ENCODE measurements around the gene PSG1.
"Not testable (repeated sequence)": the region's sequence is repeated elsewhere in the genome, so short reads cannot be mapped to it uniquely, and the experiment has no call there.

PSG1 gene

DNA sequence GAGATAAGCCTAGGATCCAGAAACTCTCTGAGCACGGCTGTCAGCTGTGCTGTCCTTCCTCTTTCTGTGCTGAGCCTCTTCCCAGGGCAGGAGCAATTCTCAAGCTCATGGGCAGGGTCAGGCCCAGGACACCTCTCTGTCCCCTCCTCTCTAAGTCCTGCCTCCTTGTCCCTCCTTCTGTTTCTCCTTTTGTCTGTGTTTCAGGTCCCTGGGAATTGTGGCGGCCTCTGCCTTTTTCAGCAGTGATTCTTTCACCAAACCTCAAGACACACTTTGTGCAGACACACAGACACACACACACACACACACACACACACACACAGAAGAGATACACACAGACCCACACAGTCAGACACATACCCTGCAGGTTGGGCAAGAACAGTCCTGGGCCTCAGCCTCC lies at the start of gene PSG1:
PSG1 (minus strand) TSS at position 101 of the 400 bp plus-strand sequence. CDS start 132 bp downstream, outside the sequence.
- no peak for DNase-seq (ENCODE audit: low read depth in 2 of 2)

DNA sequence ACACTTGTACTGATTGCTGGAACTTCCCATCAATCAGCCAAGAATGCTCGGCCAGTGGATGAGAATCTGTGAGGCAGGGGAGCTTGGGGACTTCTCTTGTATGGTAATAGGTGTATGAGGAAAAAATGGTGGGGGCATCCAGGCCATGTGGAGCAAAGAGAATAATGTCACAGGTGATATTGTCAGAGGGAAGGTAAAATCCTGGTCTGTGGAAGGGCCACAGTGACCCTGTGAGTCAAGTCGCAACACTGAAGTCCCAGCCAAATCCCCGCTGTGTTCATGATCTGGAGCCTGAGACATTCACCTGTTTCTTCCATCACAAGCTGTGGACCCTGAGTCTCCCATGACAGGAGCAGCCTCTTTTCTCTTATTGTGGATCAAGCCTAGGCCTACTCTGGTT lies 49.4 kb upstream of the PSG1 start:
- no peak for DNase-seq (ENCODE audit: low read depth in 2 of 2)

DNA sequence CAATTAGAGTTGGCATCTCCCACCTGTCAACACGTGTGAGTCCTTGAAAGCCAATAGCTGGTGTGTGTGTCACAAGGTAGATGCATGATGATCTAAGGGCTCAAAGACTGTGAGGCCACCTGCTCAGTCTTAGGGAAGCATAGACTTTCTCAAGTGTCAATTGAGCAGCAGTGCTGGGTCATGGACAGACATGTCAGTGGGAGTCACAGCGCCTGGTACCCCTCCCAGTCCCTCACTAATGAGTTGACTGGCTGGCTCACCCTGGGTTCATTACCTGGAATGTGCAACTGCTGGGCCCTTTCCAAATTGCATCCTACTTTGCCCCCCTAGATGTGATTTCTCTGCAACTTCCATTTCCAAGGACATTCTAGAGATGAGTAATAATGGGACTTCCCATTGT lies 47.3 kb upstream of the PSG1 start:
- DNase-seq (ENCODE audit: low read depth in 2 of 2): no peak

DNA sequence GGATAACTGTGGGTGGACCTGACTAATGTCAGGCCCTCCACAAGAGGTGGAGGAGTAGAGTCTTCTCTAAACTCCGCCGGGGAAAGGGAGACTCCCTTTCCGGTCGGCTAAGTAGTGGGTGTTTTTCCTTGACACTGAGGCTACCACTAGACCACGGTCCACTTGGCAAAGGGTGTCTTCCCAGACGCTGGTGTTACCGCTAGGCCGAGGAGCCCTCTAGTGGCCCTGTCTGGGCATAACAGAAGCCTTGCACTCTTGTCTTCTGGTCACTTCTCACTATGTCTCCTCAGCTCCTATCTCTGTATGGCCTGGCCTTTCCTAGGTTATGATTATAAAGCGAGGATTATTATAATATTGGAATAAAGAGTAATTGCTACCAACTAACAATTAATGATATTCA lies 43.6 kb upstream of the PSG1 start:
- DNase-seq (ENCODE audit: low read depth in 2 of 2): peak in 1 of 2 donors; percentile 29

DNA sequence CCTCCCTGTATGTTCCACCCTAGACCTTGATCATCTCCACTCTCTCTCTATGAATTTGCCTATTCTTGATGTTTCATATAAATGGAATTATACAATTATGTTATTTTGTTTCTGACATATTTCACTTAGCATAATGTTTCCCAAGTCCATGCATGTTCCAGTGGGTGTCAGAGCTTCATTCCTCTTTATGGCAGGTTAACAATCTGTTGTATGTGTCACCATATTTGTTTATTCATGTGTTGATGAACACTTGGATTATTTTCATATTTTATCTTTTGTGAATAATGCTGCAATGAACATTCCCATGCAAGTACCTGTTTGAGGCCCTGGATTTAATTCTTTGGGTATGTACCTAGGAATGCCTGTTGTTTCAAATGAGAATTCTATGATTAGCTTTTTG lies 41.5 kb upstream of the PSG1 start:
- not testable (repeated sequence) for DNase-seq (ENCODE audit: low read depth in 2 of 2)

DNA sequence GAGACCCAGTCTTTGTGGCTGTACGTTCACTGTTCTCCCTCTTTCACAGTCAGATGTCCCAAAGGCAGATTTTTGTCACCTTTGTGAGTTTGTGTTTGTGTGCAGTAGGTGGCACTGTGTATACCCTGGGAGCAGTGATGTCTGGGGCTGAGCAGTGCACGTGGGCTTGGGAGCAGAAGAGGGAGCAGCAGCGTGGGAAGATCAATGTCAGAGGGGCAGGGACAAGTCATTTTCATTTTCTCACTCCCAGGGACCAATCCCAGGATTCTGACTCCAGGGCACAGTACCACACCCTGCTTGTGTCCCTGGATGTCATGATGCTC lies 40.2 kb upstream of the PSG1 start:
- no peak for DNase-seq (ENCODE audit: low read depth in 2 of 2)

DNA sequence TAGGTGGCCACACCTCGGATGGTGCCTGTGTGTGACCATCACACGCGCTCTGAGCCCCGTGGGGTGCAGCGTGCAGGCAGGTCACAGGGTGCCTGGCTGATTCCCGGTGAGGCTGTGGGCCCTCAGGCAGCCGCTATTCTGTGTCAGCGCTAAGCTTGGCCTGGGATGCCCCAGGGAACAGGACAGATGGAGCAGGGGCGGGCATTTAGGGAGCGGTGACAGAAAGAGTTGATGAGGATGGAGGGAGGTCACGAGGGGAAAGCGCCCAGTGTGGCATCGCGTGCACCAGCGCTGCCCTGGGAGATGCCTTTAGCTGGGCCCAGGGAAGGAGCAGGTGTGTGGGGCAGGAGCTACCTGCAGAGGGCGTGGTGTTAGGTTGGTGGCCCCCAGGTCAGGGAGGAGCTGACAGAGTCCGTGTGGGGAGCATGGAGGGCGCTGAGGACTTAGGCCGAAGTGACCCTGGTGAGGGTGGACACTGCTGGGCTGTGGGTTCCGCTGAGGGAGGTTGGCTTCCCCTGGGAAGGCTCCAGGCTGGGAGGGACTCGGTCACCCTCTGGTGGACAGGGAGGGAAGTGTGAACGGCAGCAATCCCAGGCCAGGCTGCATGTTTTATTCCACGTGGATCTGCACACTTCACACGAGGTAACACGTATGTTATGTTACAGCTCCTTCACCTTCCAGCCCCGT lies 39.7 kb upstream of the PSG1 start:
- not testable (repeated sequence) for DNase-seq (ENCODE audit: low read depth in 2 of 2)

DNA sequence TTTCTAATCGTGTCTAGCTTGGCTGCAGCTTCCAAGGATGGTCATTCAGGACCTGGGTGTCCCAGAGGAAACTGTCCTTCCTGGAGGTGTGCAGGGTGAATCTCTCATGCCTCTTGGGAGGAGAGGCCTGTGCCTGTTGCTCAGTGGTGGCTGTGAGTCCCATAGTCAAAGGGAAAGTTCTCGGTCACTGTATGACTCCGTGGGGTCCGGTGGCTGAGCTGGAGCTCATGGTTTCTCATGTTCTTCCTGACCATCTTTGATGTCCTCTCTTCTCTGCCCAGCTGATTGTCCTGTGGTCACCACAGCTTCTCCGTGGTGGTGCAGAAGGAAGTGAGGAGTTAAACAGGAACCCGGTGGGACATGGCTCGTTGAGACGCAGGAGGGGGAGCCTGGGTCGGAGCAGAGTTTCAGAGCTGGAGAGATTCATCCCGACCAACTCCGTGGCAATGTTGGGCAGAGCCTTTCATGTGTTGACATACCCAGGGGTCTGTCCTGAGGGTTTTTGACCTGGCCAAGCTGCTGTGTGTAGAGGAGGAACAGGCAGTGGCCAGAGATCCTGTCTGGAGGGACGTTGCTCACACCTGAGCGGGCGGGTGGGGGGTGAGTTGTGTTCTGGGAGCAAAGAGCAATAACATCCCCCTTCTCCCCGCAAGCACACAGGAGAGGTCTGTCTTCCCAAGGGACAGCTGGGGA lies 39.0 kb upstream of the PSG1 start:
- DNase-seq (ENCODE audit: low read depth in 2 of 2): not testable (repeated sequence)

DNA sequence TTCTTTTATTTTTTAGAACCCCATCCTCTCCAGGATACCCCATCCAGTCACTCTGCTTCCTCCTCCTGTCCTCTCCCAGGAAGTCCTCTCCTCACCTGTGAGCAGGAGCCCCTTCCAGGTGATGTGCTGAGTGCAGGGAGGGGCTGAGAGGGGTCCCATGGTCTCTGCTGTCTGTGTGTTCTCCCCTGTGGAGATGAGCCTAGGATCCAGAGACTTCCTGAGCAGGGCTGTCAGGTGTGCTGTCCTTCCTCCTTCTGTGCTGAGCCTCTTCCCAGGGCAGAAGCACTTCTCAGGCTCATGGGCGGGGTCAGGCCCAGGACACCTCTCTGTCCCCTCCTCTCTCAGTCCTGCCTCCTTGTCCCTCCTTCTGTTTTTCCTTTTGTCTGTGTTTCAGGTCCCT lies 38.1 kb upstream of the PSG1 start, which contains the start of gene PSG6:
PSG6 (minus strand) TSS at position 261 of the 400 bp plus-strand sequence; CDS start at position 159, 102 bp downstream.
- DNase-seq (ENCODE audit: low read depth in 2 of 2): not testable (repeated sequence)

DNA sequence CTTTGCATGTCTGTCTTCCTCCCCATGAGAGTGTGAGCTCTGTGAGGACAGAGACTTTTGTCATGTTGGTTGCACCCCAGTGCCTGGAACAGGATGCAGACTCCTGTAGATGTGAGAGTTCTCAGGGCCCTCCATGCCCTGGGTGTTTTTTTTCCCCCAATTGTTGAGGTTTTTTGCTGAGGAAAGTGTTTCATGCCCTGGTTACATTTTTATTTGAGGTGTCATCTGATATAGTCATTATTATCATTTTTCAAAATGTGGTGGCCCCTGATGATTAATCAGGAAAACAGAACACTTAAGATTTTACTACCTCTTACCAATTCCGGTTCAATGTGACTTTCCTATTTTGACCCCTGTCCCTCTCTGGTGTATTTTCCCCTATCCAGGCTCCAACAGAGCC lies 37.4 kb upstream of the PSG1 start:
- DNase-seq (ENCODE audit: low read depth in 2 of 2): not testable (repeated sequence)

DNA sequence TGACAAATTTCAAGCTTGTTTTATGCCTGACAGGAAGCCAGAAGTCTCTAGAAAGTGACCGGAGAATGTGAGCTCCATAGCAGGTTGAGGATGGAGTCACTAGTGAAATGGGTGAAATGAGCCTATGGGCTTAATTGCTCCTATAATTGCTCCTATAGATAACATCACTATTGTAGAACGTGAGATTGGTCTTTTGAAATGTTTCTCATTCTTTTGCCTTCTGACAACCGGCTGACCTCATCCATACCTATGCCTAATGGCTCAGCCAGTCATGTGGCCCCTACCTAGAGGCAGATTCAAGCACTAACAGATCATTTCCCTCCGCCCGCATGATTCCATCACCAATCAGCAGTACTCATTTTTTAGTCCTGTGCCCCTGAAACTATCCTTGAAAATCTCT lies 34.0 kb upstream of the PSG1 start:
- DNase-seq (ENCODE audit: low read depth in 2 of 2): not testable (repeated sequence)

DNA sequence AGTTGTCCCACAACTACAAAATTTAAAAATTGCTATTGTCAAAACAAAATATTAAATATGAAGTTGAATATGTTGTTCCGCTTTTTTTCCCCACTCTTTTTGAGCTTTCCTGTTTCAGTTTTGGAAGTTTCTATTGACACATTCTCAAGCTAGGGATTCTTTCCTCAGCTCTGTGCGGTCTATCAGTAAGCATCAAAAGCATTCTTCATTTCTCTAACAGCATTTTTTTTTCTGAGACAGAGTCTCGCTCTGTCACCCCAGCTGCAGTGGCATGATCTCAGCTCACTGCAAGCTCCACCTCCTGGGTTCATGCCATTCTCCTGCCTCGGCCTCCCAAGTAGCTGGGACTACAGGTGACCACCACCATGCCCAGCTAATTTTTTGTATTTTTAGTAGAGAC lies 33.4 kb upstream of the PSG1 start:
- DNase-seq (ENCODE audit: low read depth in 2 of 2): not testable (repeated sequence)

DNA sequence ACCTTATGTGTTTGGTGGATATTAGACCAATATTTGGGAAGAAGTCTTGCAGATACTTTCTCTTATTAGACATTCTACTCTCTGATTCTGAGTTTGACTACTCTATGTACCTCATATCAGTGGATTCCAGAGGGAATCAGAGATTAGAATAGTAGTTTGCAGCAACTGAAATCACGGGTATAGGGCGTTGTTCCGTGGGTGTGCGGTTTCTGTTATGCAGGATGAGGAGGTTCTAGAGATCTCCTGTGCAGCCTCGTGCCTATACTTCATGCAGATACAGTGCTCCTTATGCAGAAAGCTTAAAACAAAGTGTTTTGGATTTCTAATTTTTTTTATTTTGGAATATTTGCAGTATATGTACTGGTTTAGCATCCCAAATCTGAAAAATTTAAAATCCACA lies 32.2 kb upstream of the PSG1 start:
- not testable (repeated sequence) for DNase-seq (ENCODE audit: low read depth in 2 of 2)

DNA sequence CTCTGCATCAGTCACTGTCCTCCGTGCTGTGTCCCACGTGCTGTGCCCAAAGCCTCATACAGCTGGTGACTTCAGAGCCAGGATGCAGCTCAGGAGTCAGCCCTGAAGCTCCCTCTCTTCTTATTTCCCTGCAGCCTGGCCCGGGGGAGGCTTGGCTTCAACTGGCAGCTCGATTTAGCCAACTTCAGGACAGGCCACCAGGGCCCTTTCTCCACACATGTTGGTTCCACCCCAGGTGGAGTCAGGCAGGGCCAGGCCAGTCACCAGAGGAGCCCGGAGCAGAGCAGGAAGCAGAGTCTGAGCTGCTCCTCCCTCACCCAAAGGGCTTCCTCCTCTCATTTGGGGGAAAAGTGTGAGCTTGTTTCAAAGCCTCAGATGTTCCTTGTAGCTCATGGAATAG lies 26.6 kb upstream of the PSG1 start:
- not testable (repeated sequence) for DNase-seq (ENCODE audit: low read depth in 2 of 2)

DNA sequence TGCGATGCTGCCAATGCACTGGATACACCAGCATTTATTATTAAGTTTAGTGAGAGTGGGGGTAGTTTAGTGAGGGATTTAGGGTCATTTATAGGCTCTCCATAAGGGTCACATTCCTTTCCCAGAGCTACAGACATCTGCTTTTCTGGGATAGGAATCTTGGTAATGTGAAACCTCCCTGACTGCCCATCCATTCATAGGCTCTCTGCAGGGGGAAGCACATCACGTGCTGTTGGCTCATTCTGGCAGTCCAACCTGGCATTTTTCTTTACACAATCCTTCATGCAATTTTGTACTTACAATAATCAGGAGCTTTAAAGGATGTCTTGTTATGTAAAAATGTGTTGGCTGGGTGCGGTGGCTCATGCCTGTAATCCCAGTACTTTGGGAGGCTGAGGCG lies 21.0 kb upstream of the PSG1 start:
- DNase-seq (ENCODE audit: low read depth in 2 of 2): not testable (repeated sequence)

DNA sequence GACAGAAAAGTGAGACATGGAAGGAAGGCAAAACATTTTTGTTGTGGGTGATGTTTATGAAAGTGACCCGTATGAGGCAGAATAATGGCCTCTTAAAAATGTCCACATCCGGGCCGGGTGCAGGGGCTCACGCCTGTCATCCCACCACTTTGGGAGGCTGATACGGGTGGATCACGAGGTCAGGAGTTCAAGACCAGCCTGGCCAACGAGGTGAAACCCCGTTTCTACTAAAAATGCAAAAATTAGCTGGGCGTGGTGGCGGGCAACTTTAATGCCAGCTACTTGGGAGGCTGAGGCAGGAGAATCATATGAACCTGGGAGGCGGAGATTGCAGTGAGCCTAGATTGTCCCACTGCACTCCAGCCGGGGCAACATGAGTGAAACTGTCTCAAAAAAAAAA lies 20.2 kb upstream of the PSG1 start:
- not testable (repeated sequence) for DNase-seq (ENCODE audit: low read depth in 2 of 2)

DNA sequence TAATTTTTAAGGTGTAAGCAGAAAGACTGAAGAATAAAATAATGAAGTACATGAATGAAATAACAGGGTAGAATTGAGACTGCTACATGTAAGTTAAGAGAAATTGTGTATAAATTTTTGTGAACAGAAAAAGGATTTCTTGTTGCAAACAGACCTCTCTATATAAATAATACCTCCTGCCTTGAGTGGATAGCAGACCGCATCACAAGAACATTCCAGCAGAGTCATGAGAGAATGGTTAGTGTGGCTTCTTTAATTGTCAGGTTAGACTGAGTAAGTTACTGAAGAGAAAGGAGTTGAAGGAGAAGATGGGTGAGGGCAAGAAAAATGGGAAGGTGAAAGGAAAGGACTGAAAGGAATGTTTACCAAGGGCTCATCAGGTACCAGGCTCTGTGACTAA lies 19.6 kb upstream of the PSG1 start:
- DNase-seq (ENCODE audit: low read depth in 2 of 2): not testable (repeated sequence)

DNA sequence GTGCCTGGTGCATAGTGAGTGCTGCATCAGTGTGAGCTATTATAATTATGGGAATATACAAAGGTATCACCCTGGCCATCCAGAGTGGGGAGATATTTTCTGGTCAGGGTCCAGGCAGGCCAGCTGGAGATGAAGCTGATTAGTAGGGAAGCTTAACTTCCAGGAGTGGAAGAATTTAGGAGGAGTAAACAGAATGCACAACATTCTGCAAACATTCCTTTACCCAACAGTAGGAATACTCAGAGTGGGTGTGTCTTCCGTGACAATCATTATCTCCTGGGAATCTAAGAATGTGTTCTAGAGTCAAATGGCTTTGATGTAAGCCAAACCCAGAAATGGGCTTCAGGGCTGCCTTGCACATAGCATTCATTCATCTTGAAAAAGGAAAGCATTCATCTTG lies 19.1 kb upstream of the PSG1 start:
- DNase-seq (ENCODE audit: low read depth in 2 of 2): not testable (repeated sequence)

DNA sequence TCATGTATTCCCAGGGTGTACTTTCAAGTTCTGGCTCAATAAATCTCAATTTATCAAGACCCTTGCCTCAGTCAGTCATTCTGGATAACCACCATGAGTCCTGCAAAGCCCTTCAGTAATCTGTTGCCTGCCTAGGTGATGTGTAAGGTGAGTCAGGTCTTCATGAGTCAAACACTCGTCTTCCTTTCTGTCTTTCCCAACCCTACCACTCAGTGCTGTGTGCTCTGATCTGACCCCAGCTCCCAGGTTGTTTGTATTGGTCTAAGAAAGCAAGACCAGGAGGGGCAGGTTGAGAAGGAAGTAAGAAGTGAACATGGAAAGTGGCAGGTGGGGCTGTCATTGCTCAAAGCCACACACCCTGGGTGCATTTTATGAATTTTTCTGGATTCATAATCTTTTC lies 18.2 kb upstream of the PSG1 start:
- not testable (repeated sequence) for DNase-seq (ENCODE audit: low read depth in 2 of 2)

DNA sequence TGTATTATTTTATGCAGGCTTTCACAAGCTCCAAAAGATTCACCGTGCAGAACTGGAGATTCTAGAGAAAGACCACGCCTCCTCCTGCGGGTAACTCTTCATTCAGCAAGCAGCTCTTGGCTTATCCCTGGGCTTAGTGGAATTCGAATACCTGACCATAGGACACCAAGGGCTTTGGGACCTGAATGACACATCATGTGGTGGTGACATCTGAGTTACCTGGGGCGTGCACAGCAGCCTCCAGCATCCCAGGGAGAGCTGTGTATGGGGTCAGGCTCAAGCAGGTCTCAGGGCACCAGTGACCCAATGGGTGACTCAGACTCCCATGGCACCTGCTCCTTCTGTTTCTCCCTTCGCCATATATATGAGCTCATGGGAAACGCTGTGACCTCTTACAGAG lies 10.9 kb upstream of the PSG1 start:
- DNase-seq (ENCODE audit: low read depth in 2 of 2): not testable (repeated sequence)

DNA sequence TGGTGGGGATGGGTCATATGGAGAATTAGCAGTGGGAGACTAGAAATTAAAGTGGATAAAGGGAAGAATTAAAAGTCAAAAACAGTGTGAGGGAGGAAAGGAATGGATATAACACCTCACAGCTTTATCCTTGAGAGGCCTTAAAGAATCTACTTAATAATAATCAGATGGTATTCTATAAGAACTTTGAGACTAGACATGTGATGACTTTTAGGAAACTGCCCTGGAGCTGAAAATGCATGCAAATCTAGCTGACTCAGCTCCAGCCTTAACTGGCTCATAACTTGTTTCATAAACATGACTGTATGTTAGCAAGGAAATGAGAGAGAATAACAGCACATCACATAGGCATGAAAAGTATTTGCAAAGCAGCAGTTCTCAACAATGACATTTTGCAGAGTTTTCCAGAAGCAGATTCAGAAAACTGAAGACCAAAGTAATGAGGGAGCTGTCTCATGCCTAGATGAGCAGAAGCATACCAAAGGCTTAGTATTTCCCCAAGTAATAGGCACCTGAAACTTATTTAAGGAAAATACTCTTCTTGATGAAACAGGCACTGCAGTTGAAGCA lies 8.4 kb upstream of the PSG1 start:
- not testable (repeated sequence) for DNase-seq (ENCODE audit: low read depth in 2 of 2)

DNA sequence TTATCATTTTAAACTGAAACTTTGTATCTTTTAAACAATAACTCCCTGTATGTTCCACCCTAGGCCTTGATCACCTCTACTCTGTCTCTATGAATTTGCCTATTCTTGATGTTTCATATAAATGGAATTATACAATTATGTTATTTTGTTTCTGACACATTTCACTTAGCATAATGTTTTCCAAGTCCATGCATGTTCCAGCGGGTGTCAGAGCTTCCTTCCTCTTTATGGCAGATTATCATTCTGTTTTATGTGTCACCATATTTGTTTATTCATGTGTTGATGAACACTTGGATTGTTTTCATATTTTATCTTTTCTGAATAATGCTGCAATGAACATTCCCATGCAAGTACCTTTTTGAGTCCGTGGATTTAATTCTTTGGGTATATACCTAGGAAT lies 3.2 kb upstream of the PSG1 start:
- DNase-seq (ENCODE audit: low read depth in 2 of 2): not testable (repeated sequence)

DNA sequence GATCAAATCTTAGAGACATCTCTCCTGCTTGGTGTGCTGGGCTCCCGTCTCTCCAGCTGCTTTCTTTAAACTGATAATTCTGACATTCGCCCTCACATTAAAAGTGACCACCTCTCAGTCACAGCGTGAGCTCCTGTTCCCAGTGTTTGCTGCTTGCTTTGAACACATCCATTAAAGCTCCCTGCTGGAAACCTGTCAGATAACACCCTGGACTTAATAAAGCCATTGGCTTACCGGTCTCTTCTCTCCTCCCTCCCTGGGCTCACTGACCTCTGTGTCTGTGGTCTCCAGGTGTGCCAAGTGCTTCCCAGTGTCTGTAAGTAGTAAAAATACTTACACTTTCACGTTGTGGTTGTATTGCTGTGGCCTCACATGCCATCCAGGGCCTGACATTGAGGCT lies 2.5 kb upstream of the PSG1 start:
- DNase-seq (ENCODE audit: low read depth in 2 of 2): not testable (repeated sequence)
